ENCODE data around the gene ATP8B1. TPM values are rescaled to one million over a fixed set of nuclear protein-coding genes. Genes with fewer than 3 reads are reported as not detected.

The ATP8B1 gene
- total RNA-seq, 4 donors from 2014 or later = 17.4 to 26.2 (median 23.4) TPM

DNA sequence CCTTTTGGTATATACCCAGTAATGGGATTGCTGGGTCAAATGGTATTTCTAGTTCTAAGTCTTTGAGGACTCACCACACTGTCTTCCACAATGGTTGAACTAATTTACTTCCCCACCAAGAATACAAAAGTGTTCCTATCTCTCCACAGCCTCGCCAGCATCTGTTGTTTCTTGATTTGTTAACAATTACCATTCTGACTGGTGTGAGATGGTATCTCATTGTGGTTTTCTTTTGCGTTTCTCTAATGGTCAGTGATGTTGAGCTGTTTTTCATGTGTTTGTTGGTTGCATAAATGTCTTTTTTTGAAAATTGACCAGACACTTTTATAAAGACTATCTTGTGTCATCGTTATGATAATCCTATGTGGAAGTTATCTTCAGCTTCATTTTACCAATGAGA, 16.0 kb upstream of the ATP8B1 start:
- Histone ChIP-seq H3K27ac (peak overlapping the region in 2 of 4 donors; percentile 58 to 76), H3K9me3 (no peaks in the 10 kb centered on the region), H3K4me1 (peaks cover 0 to 20% (median 5%) of the 10 kb centered on the region in 3 donors), H3K36me3 (no peaks in the 10 kb centered on the region), H3K27me3 (no peaks in the 10 kb centered on the region), H3K4me3 (no peak overlapping the region)
- TF ChIP-seq POLR2A (IDR thresholded peaks at IDR 0.05) (no peak), EP300 (IDR thresholded peaks at IDR 0.05) (no peak), POLR2AphosphoS5 (IDR thresholded peaks at IDR 0.05) (no peak)
- TF ChIP-seq, protein P1, sequence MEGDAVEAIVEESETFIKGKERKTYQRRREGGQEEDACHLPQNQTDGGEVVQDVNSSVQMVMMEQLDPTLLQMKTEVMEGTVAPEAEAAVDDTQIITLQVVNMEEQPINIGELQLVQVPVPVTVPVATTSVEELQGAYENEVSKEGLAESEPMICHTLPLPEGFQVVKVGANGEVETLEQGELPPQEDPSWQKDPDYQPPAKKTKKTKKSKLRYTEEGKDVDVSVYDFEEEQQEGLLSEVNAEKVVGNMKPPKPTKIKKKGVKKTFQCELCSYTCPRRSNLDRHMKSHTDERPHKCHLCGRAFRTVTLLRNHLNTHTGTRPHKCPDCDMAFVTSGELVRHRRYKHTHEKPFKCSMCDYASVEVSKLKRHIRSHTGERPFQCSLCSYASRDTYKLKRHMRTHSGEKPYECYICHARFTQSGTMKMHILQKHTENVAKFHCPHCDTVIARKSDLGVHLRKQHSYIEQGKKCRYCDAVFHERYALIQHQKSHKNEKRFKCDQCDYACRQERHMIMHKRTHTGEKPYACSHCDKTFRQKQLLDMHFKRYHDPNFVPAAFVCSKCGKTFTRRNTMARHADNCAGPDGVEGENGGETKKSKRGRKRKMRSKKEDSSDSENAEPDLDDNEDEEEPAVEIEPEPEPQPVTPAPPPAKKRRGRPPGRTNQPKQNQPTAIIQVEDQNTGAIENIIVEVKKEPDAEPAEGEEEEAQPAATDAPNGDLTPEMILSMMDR (IDR thresholded peaks at IDR 0.05) = no peak
- ATAC-seq = no peak
- 59 to 100% methylated on average over 1 to 3 of the region's 3 CpGs for WGBS, 2 donors (ENCODE audit: low coverage in 1 of 2)

DNA sequence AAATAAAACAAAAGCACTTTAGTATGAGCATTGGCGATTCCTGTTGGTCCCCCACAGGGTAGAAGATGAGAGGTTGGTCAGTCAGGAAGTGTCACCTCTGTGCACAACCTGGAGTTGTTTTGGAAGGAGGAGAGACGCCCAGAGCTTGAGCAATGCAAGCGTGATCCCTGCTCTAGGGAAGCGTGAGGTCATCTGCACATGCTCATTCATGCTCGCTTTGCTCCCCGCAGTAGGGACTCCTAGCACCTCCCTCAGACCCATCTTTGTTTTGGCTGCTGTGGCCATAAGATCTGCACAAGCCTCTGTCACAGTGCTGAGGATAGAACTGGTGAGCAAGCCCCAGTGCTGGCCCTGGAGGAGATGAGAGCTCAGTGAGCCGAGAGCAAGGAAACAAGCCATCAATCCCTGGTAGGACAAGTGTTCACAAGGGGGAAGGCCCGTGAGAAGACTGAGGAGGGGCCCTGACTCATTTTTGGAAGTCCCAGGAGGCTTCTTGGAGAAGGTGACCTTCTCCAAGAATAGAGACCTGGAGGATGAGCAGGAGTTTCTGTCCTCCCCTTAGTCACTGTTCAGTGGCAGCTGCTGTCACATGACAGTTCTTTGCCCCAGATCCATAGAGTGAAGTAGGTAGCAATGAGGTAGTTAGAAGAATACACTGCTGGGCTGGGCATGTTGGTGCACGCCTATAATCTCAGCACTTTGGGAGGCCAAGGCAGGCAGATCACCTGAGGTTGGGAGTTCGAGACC, 13.3 kb upstream of the ATP8B1 start:
- WGBS, 2 donors (ENCODE audit: low coverage in 1 of 2) = 96 to 99% methylated on average over 3 to 6 of the region's 10 CpGs
- no peak for ATAC-seq

DNA sequence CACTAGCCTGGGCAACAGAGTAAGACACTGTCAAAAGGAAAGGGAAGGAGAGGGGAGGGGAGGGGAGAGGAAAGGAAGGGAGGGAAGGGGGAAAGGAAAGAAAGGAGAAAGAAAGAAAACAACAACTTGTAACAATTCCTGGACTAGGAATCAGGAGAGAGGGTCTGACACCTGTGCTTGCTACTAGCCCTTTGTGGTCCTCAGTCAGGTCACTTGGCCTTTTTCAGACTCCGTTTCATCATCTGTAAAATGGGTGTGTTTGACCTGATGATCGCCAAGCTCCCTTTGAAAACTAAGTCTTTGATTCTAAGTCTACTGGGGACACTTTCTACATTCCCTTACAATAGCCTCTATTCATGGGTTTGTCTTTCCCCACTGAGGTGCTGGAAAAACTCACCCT, 11.4 kb upstream of the ATP8B1 start:
- no peak for TF ChIP-seq POLR2AphosphoS5 (IDR thresholded peaks at IDR 0.05)
- TF ChIP-seq, protein P1 (IDR thresholded peaks at IDR 0.05) = no peak
- no peak for TF ChIP-seq POLR2A (IDR thresholded peaks at IDR 0.05)
- no peak for TF ChIP-seq EP300 (IDR thresholded peaks at IDR 0.05)
- Histone ChIP-seq H3K4me3 (no peak overlapping the region), H3K4me1 (peaks cover 0 to 15% (median 0%) of the 10 kb centered on the region in 3 donors), H3K27me3 (no peaks in the 10 kb centered on the region), H3K9me3 (peaks cover 0 to 19% (median 0%) of the 10 kb centered on the region in 3 donors), H3K36me3 (no peaks in the 10 kb centered on the region), H3K27ac (peak overlapping the region in 1 of 4 donors; percentile 35)
- ATAC-seq = no peak
- 83 to 87% methylated on average over 1 to 2 of the region's 2 CpGs for WGBS, 2 donors (ENCODE audit: low coverage in 1 of 2)

More for the DNA sequence above, 13.3 kb upstream of the ATP8B1 start:
- no peaks in the 10 kb centered on the region for H3K36me3 ChIP-seq
- H3K27ac ChIP-seq = no peak overlapping the region
- no peak overlapping the region for H3K4me3 ChIP-seq
- H3K4me1 ChIP-seq = peaks cover 0 to 31% (median 5%) of the 10 kb centered on the region in 3 donors
- peaks cover 0 to 19% (median 0%) of the 10 kb centered on the region in 3 donors for H3K9me3 ChIP-seq
- TF ChIP-seq EP300 (IDR thresholded peaks at IDR 0.05) (no peak), POLR2AphosphoS5 (IDR thresholded peaks at IDR 0.05) (no peak), POLR2A (IDR thresholded peaks at IDR 0.05) (no peak)
- TF ChIP-seq, protein P1 (IDR thresholded peaks at IDR 0.05) = no peak
- no peaks in the 10 kb centered on the region for H3K27me3 ChIP-seq

DNA sequence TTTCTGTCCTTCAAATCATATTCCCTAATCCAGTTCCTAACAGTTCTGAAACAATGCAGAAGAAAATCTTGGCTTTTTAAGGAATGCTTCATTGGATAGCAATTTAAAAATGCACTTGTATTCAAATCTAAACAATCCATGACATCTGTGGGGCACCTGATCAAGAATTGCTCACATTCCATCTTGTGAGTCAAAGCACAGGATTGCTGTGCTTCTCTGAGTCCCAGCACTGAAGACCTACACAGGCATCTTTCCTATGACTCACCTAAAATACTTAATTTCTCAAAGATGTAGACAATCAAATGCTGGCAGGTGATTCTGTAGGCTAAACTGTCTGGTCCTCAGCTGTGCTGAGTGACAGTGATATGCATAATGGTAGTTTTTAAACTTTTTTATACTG, 10.1 kb upstream of the ATP8B1 start:
- Histone ChIP-seq H3K27me3 (no peaks in the 10 kb centered on the region), H3K9me3 (peaks cover 0 to 19% (median 0%) of the 10 kb centered on the region in 3 donors), H3K4me3 (no peak overlapping the region), H3K4me1 (peaks cover 0 to 13% (median 3%) of the 10 kb centered on the region in 3 donors), H3K36me3 (no peaks in the 10 kb centered on the region), H3K27ac (peak overlapping the region in 3 of 4 donors; percentile 35 to 71 (median 39))
- ATAC-seq = peak; percentile 75
- no peak for TF ChIP-seq POLR2AphosphoS5 (IDR thresholded peaks at IDR 0.05)
- TF ChIP-seq, protein P1 (IDR thresholded peaks at IDR 0.05) = no peak
- TF ChIP-seq POLR2A (IDR thresholded peaks at IDR 0.05) = no peak
- TF ChIP-seq EP300 (IDR thresholded peaks at IDR 0.05) = no peak

DNA sequence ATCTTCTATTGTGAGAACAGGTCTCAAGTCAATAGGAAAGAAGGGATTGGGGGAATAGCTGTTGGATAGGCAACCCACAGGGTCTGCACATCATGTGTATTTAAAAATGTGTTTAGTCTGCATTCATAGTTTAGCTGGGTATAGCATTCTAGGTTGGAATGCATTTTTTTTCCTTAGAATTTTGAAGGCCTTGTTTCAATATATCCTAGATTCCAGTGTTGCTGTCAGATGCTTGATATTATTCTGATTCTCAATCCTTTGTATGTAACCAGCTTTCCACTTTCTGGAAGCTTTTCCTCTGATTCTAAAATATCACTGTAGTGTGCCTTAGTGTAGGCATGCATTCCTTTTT, 9.0 kb upstream of the ATP8B1 start:
- Histone ChIP-seq H3K4me1 (peaks cover 3 to 25% (median 9%) of the 10 kb centered on the region in 3 donors), H3K9me3 (peaks cover 0 to 19% (median 0%) of the 10 kb centered on the region in 3 donors)

More for the DNA sequence above, 9.0 kb upstream of the ATP8B1 start:
- Histone ChIP-seq H3K27ac (peak overlapping the region in 1 of 4 donors; percentile 35), H3K36me3 (no peaks in the 10 kb centered on the region), H3K4me3 (no peak overlapping the region), H3K27me3 (no peaks in the 10 kb centered on the region)
- ATAC-seq = no peak
- TF ChIP-seq POLR2AphosphoS5 (IDR thresholded peaks at IDR 0.05) (no peak), EP300 (IDR thresholded peaks at IDR 0.05) (no peak), POLR2A (IDR thresholded peaks at IDR 0.05) (no peak)
- TF ChIP-seq, protein P1 (IDR thresholded peaks at IDR 0.05) = no peak
